ENCODE results near the gene EEF1B2.

- TF ChIP-seq TEAD4 (IDR thresholded peaks at IDR 0.05) (no peak), ZBTB7A (IDR thresholded peaks at IDR 0.05; ENCODE audit: low read depth) (no peak), FOXM1 (IDR thresholded peaks at IDR 0.05; ENCODE audit: borderline replicate concordance, low read depth) (no peak), EP300 (IDR thresholded peaks at IDR 0.05; ENCODE audit: borderline replicate concordance) (no peak), RAD21 (IDR thresholded peaks at IDR 0.05; ENCODE audit: low read depth) (no peak), MAX (IDR thresholded peaks at IDR 0.05) (no peak)
Measured at GRCh38 chr2:206160807-206161179, 1.1 kb downstream of the EEF1B2 start.
